Ishikawa (cell line): ENCODE results near the gene CNTN4.

Experiments used
- CEBPB ChIP-seq: IDR thresholded peaks from 2 replicates; pipeline ENCODE4 v1.6.1; 2012
- CREB1 ChIP-seq: IDR thresholded peaks from 2 replicates; pipeline ENCODE4 v1.6.1; 2012; ENCODE audit warnings: low read depth
- EGR1 ChIP-seq: IDR thresholded peaks from 2 replicates; pipeline ENCODE4 v1.6.1; 2012
- EP300 ChIP-seq: IDR thresholded peaks from 2 replicates; pipeline ENCODE4 v1.6.1; 2012; ENCODE audit warnings: borderline replicate concordance
- FOXM1 ChIP-seq: IDR thresholded peaks from 2 replicates; pipeline ENCODE4 v1.6.1; 2012; ENCODE audit warnings: low read depth, borderline replicate concordance
- NFIC ChIP-seq: IDR thresholded peaks from 2 replicates; pipeline ENCODE4 v1.6.1; 2012
- RAD21 ChIP-seq: IDR thresholded peaks from 2 replicates; pipeline ENCODE4 v1.6.1; 2012; ENCODE audit warnings: low read depth
- TAF1 ChIP-seq: IDR thresholded peaks from 2 replicates; pipeline ENCODE4 v1.6.1; 2012; ENCODE audit warnings: low read depth, mild to moderate bottlenecking
- TCF12 ChIP-seq: IDR thresholded peaks from 2 replicates; pipeline ENCODE4 v1.6.1; 2012; ENCODE audit warnings: low read depth
- TEAD4 ChIP-seq: IDR thresholded peaks from 2 replicates; pipeline ENCODE4 v1.6.1; 2012
- YY1 ChIP-seq: IDR thresholded peaks from 2 replicates; pipeline ENCODE4 v1.6.1; 2012; ENCODE audit warnings: low read depth
- ZBTB7A ChIP-seq: IDR thresholded peaks from 2 replicates; pipeline ENCODE4 v1.6.1; 2012; ENCODE audit warnings: low read depth
- TF ChIP-seq, protein P1 (sequence below): IDR thresholded peaks from 2 replicates; pipeline ENCODE4 v1.6.1; 2012
- TF ChIP-seq, protein P2 (sequence below): IDR thresholded peaks from 2 replicates; pipeline ENCODE4 v1.6.1; 2012; ENCODE audit warnings: low read depth, mild to moderate bottlenecking
- TF ChIP-seq, protein P3 (sequence below): IDR thresholded peaks from 2 replicates; pipeline ENCODE4 v1.6.1; 2012

CNTN4 gene

DNA sequence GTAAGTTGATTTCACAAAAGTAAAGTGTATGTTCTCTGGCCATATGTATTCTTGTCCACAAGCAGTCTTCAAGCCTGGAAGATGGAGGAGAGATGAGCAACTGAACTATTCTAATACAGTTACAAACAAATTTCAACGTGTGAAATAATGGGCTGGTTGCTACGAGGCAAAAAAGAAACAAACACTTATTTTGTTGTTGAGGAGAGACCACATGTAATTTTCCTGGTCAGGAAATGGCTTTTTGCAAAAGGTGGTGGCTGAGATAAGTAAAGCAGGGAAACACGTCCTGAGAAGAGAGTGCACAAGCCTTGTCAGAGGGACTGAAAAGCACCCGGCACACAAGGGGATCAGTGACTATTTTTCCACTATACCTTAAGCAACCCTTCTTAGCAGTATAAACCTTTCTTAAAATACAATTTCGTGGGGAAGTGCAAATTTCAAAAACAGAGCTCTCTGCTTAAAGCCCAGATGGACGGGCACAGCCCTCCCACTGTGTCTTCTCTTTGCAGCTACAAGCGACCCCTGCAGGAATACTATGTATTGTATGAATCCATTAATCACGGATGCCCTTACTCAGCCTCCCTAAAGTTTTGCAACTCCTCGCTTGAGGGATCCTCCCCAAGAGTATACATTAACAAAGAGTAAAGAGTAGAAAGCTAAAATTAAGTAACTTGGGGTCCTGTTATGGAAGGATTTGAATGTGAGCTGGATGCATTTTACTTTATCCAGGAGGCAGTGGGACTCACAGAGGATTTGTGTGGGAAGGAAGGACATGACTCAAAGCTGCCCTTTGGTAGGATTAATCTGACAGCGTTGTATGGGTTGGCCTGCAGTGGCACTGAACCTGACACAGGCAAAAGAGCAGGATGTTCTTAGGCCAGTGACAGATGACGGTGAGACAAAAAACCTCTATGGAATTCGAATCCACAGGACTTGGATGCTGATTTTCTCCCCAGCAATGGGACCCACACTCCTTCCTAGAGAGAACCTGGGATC, 757.8 kb downstream of the CNTN4 start:
- TF ChIP-seq YY1 (no peak), NFIC (no peak), TEAD4 (no peak), CREB1 (no peak), TCF12 (no peak), CEBPB (no peak), EP300 (no peak)
- TF ChIP-seq, protein P1, sequence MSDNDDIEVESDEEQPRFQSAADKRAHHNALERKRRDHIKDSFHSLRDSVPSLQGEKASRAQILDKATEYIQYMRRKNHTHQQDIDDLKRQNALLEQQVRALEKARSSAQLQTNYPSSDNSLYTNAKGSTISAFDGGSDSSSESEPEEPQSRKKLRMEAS: no peak
- TF ChIP-seq, protein P2, sequence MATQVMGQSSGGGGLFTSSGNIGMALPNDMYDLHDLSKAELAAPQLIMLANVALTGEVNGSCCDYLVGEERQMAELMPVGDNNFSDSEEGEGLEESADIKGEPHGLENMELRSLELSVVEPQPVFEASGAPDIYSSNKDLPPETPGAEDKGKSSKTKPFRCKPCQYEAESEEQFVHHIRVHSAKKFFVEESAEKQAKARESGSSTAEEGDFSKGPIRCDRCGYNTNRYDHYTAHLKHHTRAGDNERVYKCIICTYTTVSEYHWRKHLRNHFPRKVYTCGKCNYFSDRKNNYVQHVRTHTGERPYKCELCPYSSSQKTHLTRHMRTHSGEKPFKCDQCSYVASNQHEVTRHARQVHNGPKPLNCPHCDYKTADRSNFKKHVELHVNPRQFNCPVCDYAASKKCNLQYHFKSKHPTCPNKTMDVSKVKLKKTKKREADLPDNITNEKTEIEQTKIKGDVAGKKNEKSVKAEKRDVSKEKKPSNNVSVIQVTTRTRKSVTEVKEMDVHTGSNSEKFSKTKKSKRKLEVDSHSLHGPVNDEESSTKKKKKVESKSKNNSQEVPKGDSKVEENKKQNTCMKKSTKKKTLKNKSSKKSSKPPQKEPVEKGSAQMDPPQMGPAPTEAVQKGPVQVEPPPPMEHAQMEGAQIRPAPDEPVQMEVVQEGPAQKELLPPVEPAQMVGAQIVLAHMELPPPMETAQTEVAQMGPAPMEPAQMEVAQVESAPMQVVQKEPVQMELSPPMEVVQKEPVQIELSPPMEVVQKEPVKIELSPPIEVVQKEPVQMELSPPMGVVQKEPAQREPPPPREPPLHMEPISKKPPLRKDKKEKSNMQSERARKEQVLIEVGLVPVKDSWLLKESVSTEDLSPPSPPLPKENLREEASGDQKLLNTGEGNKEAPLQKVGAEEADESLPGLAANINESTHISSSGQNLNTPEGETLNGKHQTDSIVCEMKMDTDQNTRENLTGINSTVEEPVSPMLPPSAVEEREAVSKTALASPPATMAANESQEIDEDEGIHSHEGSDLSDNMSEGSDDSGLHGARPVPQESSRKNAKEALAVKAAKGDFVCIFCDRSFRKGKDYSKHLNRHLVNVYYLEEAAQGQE: no peak

DNA sequence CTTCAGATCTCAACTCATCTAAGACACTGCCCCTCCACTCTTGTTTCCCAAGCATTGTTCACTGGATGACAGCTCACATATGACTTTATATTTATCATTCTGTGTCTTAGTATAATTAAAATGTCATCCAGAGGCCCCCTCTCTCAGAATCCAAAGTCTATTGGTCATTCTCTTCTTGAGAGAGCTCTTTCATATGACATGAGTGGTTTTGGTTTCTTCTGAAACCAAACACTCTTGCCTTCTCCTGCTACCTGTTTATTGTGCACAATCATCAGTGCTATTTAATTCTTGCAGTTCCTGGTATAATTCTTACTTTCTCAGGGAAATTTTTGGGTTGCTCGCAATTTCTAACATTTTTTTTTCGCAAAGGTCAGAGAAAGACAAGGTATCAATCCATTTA, 762.0 kb downstream of the CNTN4 start:
- TF ChIP-seq CEBPB: no peak
- no peak for TF ChIP-seq TCF12
- TF ChIP-seq, protein P1: no peak
- TF ChIP-seq, protein P2: no peak

DNA sequence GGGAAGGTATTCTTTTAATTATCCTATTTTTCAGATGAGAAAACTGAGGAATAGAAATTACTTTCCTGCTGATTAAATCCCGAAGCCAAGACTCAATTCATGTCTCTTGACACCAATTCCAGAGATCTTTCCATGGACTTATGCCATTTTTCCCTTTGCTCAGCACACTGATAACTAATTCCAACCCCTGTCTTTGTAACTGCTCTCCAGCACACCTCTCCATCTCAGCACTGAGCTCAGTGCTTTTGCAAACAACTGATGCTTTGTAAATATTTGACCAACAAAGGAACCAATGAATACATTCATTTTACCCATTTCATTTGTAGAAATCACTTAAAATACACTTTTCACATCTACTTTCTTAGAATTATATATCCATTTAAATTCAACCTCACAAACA, 762.5 kb downstream of the CNTN4 start:
- no peak for TF ChIP-seq EP300
- TF ChIP-seq EGR1: no peak
- TF ChIP-seq, protein P3, sequence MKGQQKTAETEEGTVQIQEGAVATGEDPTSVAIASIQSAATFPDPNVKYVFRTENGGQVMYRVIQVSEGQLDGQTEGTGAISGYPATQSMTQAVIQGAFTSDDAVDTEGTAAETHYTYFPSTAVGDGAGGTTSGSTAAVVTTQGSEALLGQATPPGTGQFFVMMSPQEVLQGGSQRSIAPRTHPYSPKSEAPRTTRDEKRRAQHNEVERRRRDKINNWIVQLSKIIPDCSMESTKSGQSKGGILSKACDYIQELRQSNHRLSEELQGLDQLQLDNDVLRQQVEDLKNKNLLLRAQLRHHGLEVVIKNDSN: no peak
- no peak for TF ChIP-seq RAD21
- no peak for TF ChIP-seq CEBPB
- no peak for TF ChIP-seq TEAD4
- TF ChIP-seq, protein P2: no peak
- TF ChIP-seq, protein P1: no peak
- no peak for TF ChIP-seq ZBTB7A
- no peak for TF ChIP-seq TAF1
- no peak for TF ChIP-seq YY1
- TF ChIP-seq FOXM1: no peak

DNA sequence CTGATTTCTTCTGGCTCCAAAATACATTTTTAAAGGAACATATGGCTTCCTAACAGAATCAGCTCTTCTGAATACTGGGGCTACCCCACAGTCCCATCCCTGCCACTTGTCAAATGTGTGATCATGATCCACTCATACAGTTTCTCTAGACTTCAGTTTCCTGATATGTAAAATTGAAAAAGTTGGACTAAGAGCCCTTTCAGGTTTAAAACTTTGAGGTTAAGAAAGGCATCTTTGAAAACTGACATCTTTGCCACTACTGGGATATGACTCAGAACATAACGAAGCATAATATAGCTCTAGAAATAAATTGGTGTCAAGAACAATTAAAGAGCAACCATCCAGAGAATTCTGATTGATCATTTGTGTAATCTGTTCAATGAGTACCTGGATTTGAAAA, 763.3 kb downstream of the CNTN4 start:
- TF ChIP-seq EGR1 (no peak), TCF12 (no peak)

DNA sequence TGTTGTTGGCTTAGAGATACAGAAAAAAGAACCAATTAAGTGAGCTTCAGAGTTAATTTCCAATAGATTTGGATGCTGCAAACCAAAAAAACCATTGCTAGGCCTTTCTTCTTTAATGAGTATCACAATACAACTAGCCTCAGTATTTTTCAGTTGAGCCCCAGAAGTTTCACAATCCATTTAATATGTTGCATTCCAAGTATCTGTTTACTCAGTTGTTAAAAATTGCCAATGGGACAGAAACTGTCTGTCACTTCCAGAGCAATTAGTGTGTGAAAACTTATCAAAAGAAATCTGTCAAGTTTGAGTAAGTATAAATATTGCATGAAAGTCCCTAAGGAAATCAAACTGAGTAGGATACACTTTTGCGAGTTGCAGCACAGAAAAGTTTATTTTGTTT, 763.7 kb downstream of the CNTN4 start:
- TF ChIP-seq CREB1 (no peak), NFIC (no peak), TCF12 (no peak), TEAD4 (no peak), CEBPB (no peak), RAD21 (no peak), TAF1 (no peak), YY1 (no peak)
- TF ChIP-seq, protein P3: no peak
- TF ChIP-seq, protein P2: no peak
